Effector memory CD4-positive, alpha-beta T cell (primary cell): ENCODE data around the gene CTRB1.
"Not testable (repeated sequence)": the region's sequence is repeated elsewhere in the genome, so short reads cannot be mapped to it uniquely, and the experiment has no call there.

Experiments
- DNase-seq, 3 donors: peaks; one replicate each; pipeline ENCODE4 v3.0.0-alpha.2; 2020
- H3K27ac ChIP-seq: 2 replicates; pipeline ENCODE4 v1.7.0; 2013; ENCODE audit warnings: mild to moderate bottlenecking, low read length, moderate library complexity; ENCODE audit not compliant: insufficient read depth, poor library complexity, severe bottlenecking
- H3K27me3 ChIP-seq: replicated peaks from 2 replicates; pipeline ENCODE4 v1.7.0; 2013; ENCODE audit warnings: mild to moderate bottlenecking, low read length; ENCODE audit not compliant: insufficient read depth, control insufficient read depth, poor library complexity, severe bottlenecking
- H3K36me3 ChIP-seq: 2 replicates; pipeline ENCODE4 v1.7.0; 2013; ENCODE audit warnings: mild to moderate bottlenecking, low read length, moderate library complexity; ENCODE audit not compliant: control insufficient read depth, insufficient read depth
- H3K4me1 ChIP-seq: 2 replicates; pipeline ENCODE4 v1.7.0; 2013; ENCODE audit warnings: low read length, mild to moderate bottlenecking; ENCODE audit not compliant: control insufficient read depth, insufficient read depth, poor library complexity, severe bottlenecking
- H3K4me3 ChIP-seq: 2 replicates; pipeline ENCODE4 v1.7.0; 2013; ENCODE audit warnings: low read length, low read depth, mild to moderate bottlenecking; ENCODE audit not compliant: insufficient read depth, poor library complexity, severe bottlenecking
- H3K9me3 ChIP-seq: 2 replicates; pipeline ENCODE4 v1.7.0; 2013; ENCODE audit warnings: mild to moderate bottlenecking, low read length, moderate library complexity; ENCODE audit not compliant: control insufficient read depth

Gene CTRB1

DNA sequence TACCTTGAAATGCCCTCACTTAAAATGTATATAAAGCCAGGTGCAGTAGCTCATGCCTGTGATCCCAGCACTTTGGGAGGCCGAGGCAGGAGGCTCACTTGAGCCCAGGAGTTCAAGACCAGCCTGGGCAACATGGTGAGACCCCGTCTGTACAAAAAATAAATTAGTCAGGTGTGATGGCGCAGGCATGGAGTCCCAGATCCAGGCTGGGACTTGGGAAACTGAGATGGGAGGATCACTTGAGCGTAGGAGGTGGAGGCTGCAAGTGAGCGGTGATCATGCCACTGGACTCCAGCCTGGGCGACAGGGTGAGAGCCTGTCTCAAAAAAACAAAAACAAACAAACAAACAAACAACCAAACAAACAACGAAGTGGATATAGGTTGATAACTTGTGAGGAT is 9.3 kb upstream of the CTRB1 start:
- DNase-seq, H3K27ac ChIP-seq, H3K4me3 ChIP-seq: not testable (repeated sequence)

DNA sequence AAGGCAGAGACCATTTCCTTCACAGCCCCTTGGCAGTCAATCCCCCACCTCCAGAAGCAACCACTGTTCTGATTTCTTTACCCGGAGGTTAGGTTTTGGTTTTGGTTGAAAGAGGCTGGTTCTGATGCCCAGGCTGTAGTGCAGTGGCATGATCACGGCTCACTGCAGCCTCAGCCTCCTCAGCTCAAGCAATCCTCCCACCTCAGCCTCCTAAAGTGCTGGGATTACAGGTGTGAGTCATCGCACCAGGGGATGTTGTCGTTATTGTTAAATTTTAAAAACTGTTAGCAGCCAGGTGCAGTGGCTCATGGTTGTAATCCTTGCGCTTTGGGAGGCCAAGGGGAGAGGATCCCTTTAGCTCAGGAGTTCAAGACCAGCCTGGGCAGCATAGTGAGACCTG is 8.8 kb upstream of the CTRB1 start:
- H3K4me3 ChIP-seq: no peak overlapping the region
- no peaks in the 10 kb centered on the region for H3K9me3 ChIP-seq
- no peaks in the 10 kb centered on the region for H3K27me3 ChIP-seq
- no peak overlapping the region for H3K27ac ChIP-seq
- no peak for DNase-seq
- H3K36me3 ChIP-seq: no peaks in the 10 kb centered on the region
- no peaks in the 10 kb centered on the region for H3K4me1 ChIP-seq

More for the DNA sequence above, 9.3 kb upstream of the CTRB1 start:
- H3K27me3 ChIP-seq, H3K4me1 ChIP-seq, H3K36me3 ChIP-seq, H3K9me3 ChIP-seq: not testable (repeated sequence)

DNA sequence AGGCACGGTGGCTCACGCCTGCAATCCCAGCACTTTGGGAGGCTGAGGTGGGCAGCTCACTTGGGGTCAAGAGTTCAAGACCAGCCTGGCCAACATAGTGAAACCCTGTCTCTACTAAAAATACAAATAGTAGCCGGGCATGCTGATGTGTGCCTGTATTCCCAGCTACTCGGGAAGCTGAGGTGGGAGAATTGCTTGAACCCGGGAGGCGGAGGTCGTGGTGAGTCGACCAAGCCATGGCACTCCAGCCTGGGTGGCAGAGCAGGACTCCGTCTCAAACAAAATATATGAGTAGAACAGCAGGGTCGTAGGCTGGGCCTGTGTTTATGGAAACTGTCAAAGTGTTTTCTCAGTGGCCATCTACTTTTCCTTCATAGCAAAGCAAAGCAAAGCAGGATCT is 7.5 kb upstream of the CTRB1 start:
- H3K4me3 ChIP-seq, H3K9me3 ChIP-seq, H3K27ac ChIP-seq, H3K36me3 ChIP-seq, DNase-seq, H3K4me1 ChIP-seq, H3K27me3 ChIP-seq: not testable (repeated sequence)

- H3K27me3 ChIP-seq: no peaks in the 10 kb centered on the region
- H3K27ac ChIP-seq: no peak overlapping the region
- no peak for DNase-seq
- H3K4me3 ChIP-seq: no peak overlapping the region
- H3K4me1 ChIP-seq: no peaks in the 10 kb centered on the region
- H3K36me3 ChIP-seq: no peaks in the 10 kb centered on the region
- H3K9me3 ChIP-seq: no peaks in the 10 kb centered on the region
These were observed 2.7 kb upstream of the CTRB1 start for GRCh38 chr16:75216127-75216526.

DNA sequence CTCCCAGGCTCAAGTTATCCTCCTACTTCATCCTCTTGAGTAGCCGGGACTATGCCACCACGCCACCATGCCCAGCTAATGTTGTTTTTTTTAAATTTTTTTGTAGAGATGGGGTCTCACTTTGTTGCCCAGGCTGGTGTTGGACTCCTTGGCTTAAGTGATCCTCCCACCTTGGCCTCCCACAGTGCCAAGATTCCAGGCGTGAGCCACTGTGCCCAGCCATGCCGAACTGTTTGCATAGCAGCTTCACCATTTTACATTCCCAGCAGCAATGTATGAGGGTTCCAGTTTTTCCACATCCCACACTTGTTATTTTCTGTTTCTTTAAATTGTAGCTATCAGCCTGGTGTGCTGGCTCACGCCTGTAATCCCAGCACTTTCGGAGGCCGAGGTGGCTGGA is 2.2 kb upstream of the CTRB1 start:
- Histone ChIP-seq H3K36me3 (no peaks in the 10 kb centered on the region), H3K4me1 (no peaks in the 10 kb centered on the region), H3K27me3 (no peaks in the 10 kb centered on the region), H3K27ac (no peak overlapping the region), H3K4me3 (no peak overlapping the region), H3K9me3 (no peaks in the 10 kb centered on the region)
- DNase-seq: no peak

DNA sequence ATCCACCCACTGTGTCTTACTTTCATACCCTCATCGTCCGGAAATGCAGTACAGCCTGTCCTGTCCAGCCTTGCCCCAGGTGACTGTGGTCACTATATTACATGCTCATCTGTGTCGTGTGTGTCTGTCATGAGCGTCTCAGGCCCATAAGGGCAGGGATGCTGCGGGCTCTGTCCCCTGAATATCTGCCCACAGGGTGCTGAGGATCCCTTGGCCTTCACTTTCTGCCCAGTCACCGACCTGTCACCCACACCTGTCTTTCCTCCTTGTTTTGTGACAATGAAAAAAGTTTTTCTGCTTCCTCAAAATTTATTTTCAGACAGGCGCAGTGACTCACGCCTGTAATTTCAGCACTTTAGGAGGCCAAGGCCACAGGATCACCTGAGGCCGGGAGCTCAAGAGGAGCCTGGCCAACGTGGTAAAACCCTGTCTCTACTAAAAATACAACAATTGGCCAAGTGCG is 1.4 kb upstream of the CTRB1 start:
- Histone ChIP-seq H3K27ac (no peak overlapping the region), H3K9me3 (no peaks in the 10 kb centered on the region), H3K27me3 (no peaks in the 10 kb centered on the region), H3K36me3 (no peaks in the 10 kb centered on the region), H3K4me1 (no peaks in the 10 kb centered on the region), H3K4me3 (no peak overlapping the region)
- DNase-seq: no peak

DNA sequence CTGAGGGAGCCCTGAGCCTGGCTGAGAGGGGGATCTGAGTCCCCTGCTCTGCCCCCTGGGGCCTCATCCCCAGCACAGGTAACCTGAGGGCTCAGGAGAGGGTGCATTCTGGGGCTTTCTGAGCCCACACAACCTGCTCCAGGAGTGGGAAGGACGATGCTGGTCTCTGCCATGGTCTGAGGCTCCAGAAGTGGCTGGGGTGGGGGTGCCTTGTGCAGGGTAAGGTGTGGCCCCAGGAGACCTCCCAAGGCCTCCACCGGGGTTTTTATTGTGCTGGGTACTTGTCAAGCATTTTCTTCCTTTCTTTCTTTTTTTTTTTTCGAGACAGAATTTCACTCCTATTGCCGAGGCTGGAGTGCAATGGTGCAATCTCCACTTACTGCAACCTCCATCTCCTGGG is 300 bp downstream of the CTRB1 start:
- no peaks in the 10 kb centered on the region for H3K9me3 ChIP-seq
- no peaks in the 10 kb centered on the region for H3K4me1 ChIP-seq
- H3K36me3 ChIP-seq: no peaks in the 10 kb centered on the region
- no peak overlapping the region for H3K27ac ChIP-seq
- H3K4me3 ChIP-seq: no peak overlapping the region
- H3K27me3 ChIP-seq: no peaks in the 10 kb centered on the region
- DNase-seq: no peak

DNA sequence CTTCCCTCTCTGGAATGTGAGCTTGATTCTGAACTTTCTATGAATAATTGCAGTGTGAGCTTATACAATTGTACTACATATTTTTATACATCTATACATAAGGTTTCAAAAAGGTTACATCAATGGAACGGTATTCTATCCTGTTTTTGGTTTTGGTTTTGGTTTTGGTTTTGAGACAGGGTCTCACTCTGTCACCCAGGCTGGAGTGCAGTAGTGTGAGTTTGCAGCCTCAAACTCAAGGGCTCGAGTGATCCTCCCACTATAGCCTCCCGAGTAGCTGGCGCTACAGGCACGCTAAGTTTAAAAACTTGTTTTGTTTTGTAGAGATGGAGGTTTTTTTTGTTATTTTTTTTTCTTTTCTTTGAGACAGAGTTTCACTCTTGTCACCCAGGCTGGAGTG is 1.1 kb downstream of the CTRB1 start:
- Histone ChIP-seq H3K9me3 (no peaks in the 10 kb centered on the region), H3K36me3 (no peaks in the 10 kb centered on the region), H3K4me3 (no peak overlapping the region), H3K27me3 (no peaks in the 10 kb centered on the region), H3K27ac (no peak overlapping the region), H3K4me1 (no peaks in the 10 kb centered on the region)
- no peak for DNase-seq

GRCh38 chr16:75222271-75222783 is 3.5 kb downstream of the CTRB1 start:
- H3K9me3 ChIP-seq: no peaks in the 10 kb centered on the region
- no peaks in the 10 kb centered on the region for H3K4me1 ChIP-seq
- H3K4me3 ChIP-seq: no peak overlapping the region
- no peaks in the 10 kb centered on the region for H3K27me3 ChIP-seq
- no peak overlapping the region for H3K27ac ChIP-seq
- no peaks in the 10 kb centered on the region for H3K36me3 ChIP-seq
- DNase-seq: no peak

- H3K27ac ChIP-seq, H3K9me3 ChIP-seq, H3K4me3 ChIP-seq, H3K27me3 ChIP-seq, DNase-seq, H3K4me1 ChIP-seq, H3K36me3 ChIP-seq: not testable (repeated sequence)
These were observed 4.3 kb downstream of the CTRB1 start for GRCh38 chr16:75223129-75223528.
